Endothelial cell of umbilical vein (primary cell): Measurements from ENCODE around the gene EFHC2. TPM values are rescaled to one million over a fixed set of nuclear protein-coding genes. Genes with fewer than 3 reads are reported as not detected.

ENCODE experiments used
- BruUV-seq: library from RNA; stranded (reverse); fragments of 400-500 nt; replicated peaks from 2 replicates; lab custom pipeline; 2021; lab: Mats Ljungman, UMichigan
- CTCF ChIA-PET: fragments of 300-600, 350-600 bp; sonication (Branson Sonifier 250); formaldehyde crosslinking; loops from one replicate; lab custom pipeline; 2021; ENCODE audit warnings: antibody characterized with exemption, inconsistent platforms; lab: Charles Lee
- POLR2A ChIA-PET: fragments of 300-600, 350-600 bp; sonication (Branson Sonifier 250); formaldehyde crosslinking; loops from one replicate; lab custom pipeline; 2021; ENCODE audit warnings: antibody characterized with exemption, inconsistent platforms; lab: Charles Lee
- DNase-seq: peaks from one replicate; pipeline ENCODE4 v3.0.0-alpha.2; 2011; ENCODE audit warnings: low read depth, low spot score
- FAIRE-seq: peaks from 2 replicates; lab custom pipeline; 2011; peaks lifted over from hg19 to GRCh38; lab: Jason Lieb, UNC
- H2AFZ ChIP-seq: 2 replicates; pipeline ENCODE4 v1.6.0; 2012; ENCODE audit warnings: low read depth, low read length, control low read depth, inconsistent platforms
- H3K27ac ChIP-seq: 2 replicates; pipeline ENCODE4 v1.5.1; 2011; ENCODE audit warnings: low read depth, mild to moderate bottlenecking, control low read depth, low read length, moderate library complexity; ENCODE audit not compliant: insufficient read depth
- H3K27me3 ChIP-seq, 2 experiments: 2 replicates each; pipeline versions ENCODE4 v1.6.0 to v1.6.1; 2011; ENCODE audit warnings: low read length in 2 of 2, mixed read lengths in 1 of 2; ENCODE audit not compliant: control insufficient read depth in 2 of 2, insufficient read depth in 2 of 2
- H3K36me3 ChIP-seq, 2 experiments: 2 replicates in 1 of 2; 3 replicates in 1 of 2; pipeline ENCODE4 v1.5.1; 2011; ENCODE audit warnings: low read length in 2 of 2, mild to moderate bottlenecking in 1 of 2, moderate library complexity in 1 of 2; ENCODE audit not compliant: control insufficient read depth in 2 of 2, insufficient read depth in 2 of 2; ENCODE audit errors: extremely low read depth in 1 of 2
- H3K4me1 ChIP-seq: 3 replicates; pipeline ENCODE4 v1.5.1; 2011; ENCODE audit warnings: mild to moderate bottlenecking, low read length; ENCODE audit not compliant: control insufficient read depth, insufficient read depth; ENCODE audit errors: extremely low read depth
- H3K4me2 ChIP-seq: 2 replicates; pipeline ENCODE4 v1.6.1; 2011; ENCODE audit warnings: low read length, control low read depth, mixed read lengths; ENCODE audit not compliant: insufficient read depth
- H3K4me3 ChIP-seq, 3 experiments: fragments of 200-600 bp in 1 of 3; sonication (generic), shearing (Covaris generic) in 1 of 3; replicated peaks in 1 of 3; 2 replicates each; pipeline ENCODE4 v1.5.1; 2011 to 2016; ENCODE audit warnings: control low read depth in 3 of 3, low read length in 3 of 3, mild to moderate bottlenecking in 2 of 3, inconsistent platforms in 1 of 3, low read depth in 1 of 3, moderate library complexity in 1 of 3; ENCODE audit not compliant: insufficient read depth in 1 of 3
- H3K79me2 ChIP-seq: 2 replicates; pipeline ENCODE4 v1.6.0; 2012; ENCODE audit warnings: low read length, inconsistent platforms; ENCODE audit not compliant: control insufficient read depth, insufficient read depth
- H3K9ac ChIP-seq: replicated peaks from 2 replicates; pipeline ENCODE3; 2011; ENCODE audit warnings: low read length, control low read depth; ENCODE audit not compliant: insufficient read depth; ENCODE audit errors: extremely low read depth
- H3K9me1 ChIP-seq: replicated peaks from 3 replicates; pipeline ENCODE4 v1.6.0; 2011; ENCODE audit warnings: mild to moderate bottlenecking, low read length; ENCODE audit not compliant: control insufficient read depth, insufficient read depth; ENCODE audit errors: extremely low read depth
- H3K9me3 ChIP-seq: replicated peaks from 2 replicates; pipeline ENCODE4 v1.5.1; 2012; ENCODE audit warnings: low read length, inconsistent platforms; ENCODE audit not compliant: control insufficient read depth, insufficient read depth
- H4K20me1 ChIP-seq: replicated peaks from 2 replicates; pipeline ENCODE3; 2011; ENCODE audit warnings: mild to moderate bottlenecking, low read length; ENCODE audit not compliant: control insufficient read depth, insufficient read depth; ENCODE audit errors: extremely low read depth
- CTCF ChIP-seq, 2 donors: IDR thresholded peaks; 1 replicate in 1 of 2; 2 replicates in 1 of 2; pipeline ENCODE4 v1.5.1; 2011; ENCODE audit warnings: low read length in 2 of 2, mild to moderate bottlenecking in 2 of 2, moderate library complexity in 2 of 2, control low read depth in 1 of 2, inconsistent platforms in 1 of 2, low read depth in 1 of 2; ENCODE audit not compliant: insufficient read depth in 1 of 2; ENCODE audit errors: extremely low read depth in 1 of 2
- EZH2 ChIP-seq: IDR thresholded peaks from 2 replicates; pipeline ENCODE4 v1.6.1; 2012; ENCODE audit warnings: borderline replicate concordance, low read depth, mild to moderate bottlenecking, moderate library complexity, low read length, inconsistent platforms; ENCODE audit not compliant: severe bottlenecking
- FOS ChIP-seq: IDR thresholded peaks from 2 replicates; pipeline ENCODE4 v1.6.1; 2011; ENCODE audit warnings: mild to moderate bottlenecking, low read length, moderate library complexity, borderline replicate concordance; ENCODE audit not compliant: insufficient read depth
- GATA2 ChIP-seq: IDR thresholded peaks from 2 replicates; pipeline ENCODE4 v1.7.0; 2011; ENCODE audit warnings: low read depth, mild to moderate bottlenecking, moderate library complexity, mixed read lengths, low read length; ENCODE audit not compliant: insufficient read length, insufficient read depth
- JUN ChIP-seq: IDR thresholded peaks from 2 replicates; pipeline ENCODE4 v1.6.1; 2011; ENCODE audit warnings: borderline replicate concordance, low read depth; ENCODE audit not compliant: insufficient read length, insufficient read depth
- MYC ChIP-seq: IDR thresholded peaks from one replicate; pipeline ENCODE4 v1.6.1; 2011; ENCODE audit warnings: mild to moderate bottlenecking, low read depth, low read length
- POLR2A ChIP-seq: IDR thresholded peaks from 2 replicates; pipeline ENCODE4 v1.6.1; 2012; ENCODE audit warnings: low read depth, mild to moderate bottlenecking, control low read depth, low read length
- POLR2AphosphoS5 ChIP-seq: IDR thresholded peaks from 2 replicates; pipeline ENCODE4 v1.6.1; 2012; ENCODE audit warnings: low read depth, mild to moderate bottlenecking, control low read depth, low read length, moderate library complexity; ENCODE audit not compliant: insufficient read depth
- dilution Hi-C: fragments of 300-500 bp; cut with MboI; formaldehyde crosslinking; loops from one replicate; pipeline ENCODE4 v1.15.0; 2019; ENCODE audit warnings: low sequenced_read_pairs; ENCODE audit not compliant: extremely low pct_ligation_motif_present
- intact Hi-C: fragments of 100-400 bp; cut with micrococcal nuclease; formaldehyde crosslinking; loops from one replicate; pipeline ENCODE4 v1.10.0; 2022
- polyA plus RNA-seq, 4 experiments: library from polyadenylated mRNA; depleted of rRNA in 3 of 4; stranded (reverse) in 3 of 4; unstranded in 1 of 4; fragments of >200 nt; gene quantifications; 2 replicates each; pipeline versions ENCODE4 v1.2.1 to v1.2.3, GENCODE V29; 2011 to 2012; ENCODE audit warnings: missing spikeins in 1 of 4
- total RNA-seq: library from RNA; stranded (reverse); gene quantifications from 2 replicates; pipeline ENCODE4 v1.2.3, GENCODE V29; 2021
- TF ChIP-seq, protein P1 (sequence below): IDR thresholded peaks from 2 replicates; pipeline ENCODE4 v1.6.1; 2011; ENCODE audit not compliant: insufficient read depth, insufficient read length

Gene EFHC2
- total and polyA plus RNA-seq, 2 donors (not counting 3 experiments of a cell fraction or from before 2014, with no cell fraction given) = not detected

DNA sequence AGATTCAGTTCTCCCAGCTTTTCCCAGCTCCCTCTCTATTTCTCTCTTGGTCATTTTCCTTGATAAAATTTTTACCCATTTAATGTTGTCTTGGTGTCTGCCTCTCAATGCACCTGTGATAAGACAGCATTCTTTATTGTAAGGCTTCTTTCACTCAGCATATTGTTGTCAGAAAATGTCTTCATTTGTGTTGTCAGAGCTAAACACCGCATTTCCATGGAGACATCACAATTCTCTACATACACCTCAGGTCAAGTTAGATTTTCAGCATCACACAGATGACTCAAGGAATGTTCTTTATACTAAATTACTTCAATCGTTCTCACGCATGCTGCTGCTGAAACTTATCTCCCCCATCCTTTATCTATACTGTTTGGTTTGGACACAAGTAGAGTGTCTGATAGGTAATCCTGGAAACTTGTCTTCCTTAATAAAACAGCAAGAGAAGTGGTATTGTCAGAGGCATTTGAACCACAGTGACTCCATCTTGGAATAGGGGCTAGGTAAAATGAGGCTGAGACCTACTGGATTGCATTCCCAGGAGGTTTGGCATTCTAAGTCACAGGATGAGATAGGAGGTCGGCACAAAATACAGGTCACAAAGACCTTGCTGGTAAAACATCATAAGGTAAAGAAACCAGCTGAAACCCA is 41.3 kb upstream of the EFHC2 start:
- Histone ChIP-seq H3K79me2 (no peaks in the 10 kb centered on the region), H3K27ac (no peak overlapping the region), H3K9ac (no peak overlapping the region), H3K9me1 (no peaks in the 10 kb centered on the region), H3K4me2 (no peak overlapping the region), H3K9me3 (no peaks in the 10 kb centered on the region), H4K20me1 (no peaks in the 10 kb centered on the region), H3K36me3 (no peaks in the 10 kb centered on the region), H3K27me3 (no peaks in the 10 kb centered on the region), H3K4me1 (no peaks in the 10 kb centered on the region), H3K4me3 (no peak overlapping the region), H2AFZ (no peak overlapping the region)
- POLR2A ChIA-PET = no interaction called here
- BruUV-seq = no TSS peak
- TF ChIP-seq CTCF (IDR thresholded peaks at IDR 0.05; ENCODE audit: extremely low read depth in 1 of 2, insufficient read depth in 1 of 2, low read depth in 1 of 2, low read length in 2 of 2) (no peak), POLR2AphosphoS5 (no peak), MYC (no peak), EZH2 (no peak), JUN (no peak), POLR2A (no peak), FOS (no peak), GATA2 (no peak)
- TF ChIP-seq, protein P1, sequence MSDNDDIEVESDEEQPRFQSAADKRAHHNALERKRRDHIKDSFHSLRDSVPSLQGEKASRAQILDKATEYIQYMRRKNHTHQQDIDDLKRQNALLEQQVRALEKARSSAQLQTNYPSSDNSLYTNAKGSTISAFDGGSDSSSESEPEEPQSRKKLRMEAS = no peak
- dilution Hi-C loops = no loop called here
- FAIRE-seq = no peak
- no peak for DNase-seq
- CTCF ChIA-PET = no interaction called here
- intact Hi-C loops = no loop called here
